ENCODE measurements around the gene IGF1R. TPM values are rescaled to one million over a fixed set of nuclear protein-coding genes. Genes with fewer than 3 reads are reported as not detected.

IGF1R gene
- total and polyA plus RNA-seq, 5 experiments from 2014 or later: 2.5 to 122 (median 6.3) TPM

GRCh38 chr15:98753726-98754656, 105.7 kb downstream of the IGF1R start:
- H3K4me1 Mint-ChIP-seq: peaks cover 13 to 45% (median 42%) of the 10 kb centered on the region in 4 donors

GRCh38 chr15:98754657-98755022, 106.3 kb downstream of the IGF1R start:
- H3K27ac Mint-ChIP-seq: peak overlapping the region in 1 of 10 donors; percentile 21
- H3K9me3 Mint-ChIP-seq: no peaks in the 10 kb centered on the region
- H3K36me3 Mint-ChIP-seq: peaks cover 0 to 1% (median 0%) of the 10 kb centered on the region in 3 donors
- H3K4me1 Mint-ChIP-seq: peaks cover 13 to 48% (median 45%) of the 10 kb centered on the region in 4 donors
- no peak for DNase-seq
- no peak for ATAC-seq
- POLR2A ChIA-PET: no interaction called here
- no peaks in the 10 kb centered on the region for H3K27me3 Mint-ChIP-seq
- no peak overlapping the region for H3K4me3 Mint-ChIP-seq

More at GRCh38 chr15:98753726-98754656, 105.7 kb downstream of the IGF1R start:
- H3K4me3 Mint-ChIP-seq: peak overlapping the region in 1 of 10 donors; percentile 48
- POLR2A ChIA-PET: no interaction called here
- H3K9me3 Mint-ChIP-seq: no peaks in the 10 kb centered on the region
- ATAC-seq (no peak), DNase-seq (no peak)
- H3K27ac Mint-ChIP-seq: peak overlapping the region in 1 of 10 donors; percentile 21
- H3K27me3 Mint-ChIP-seq: no peaks in the 10 kb centered on the region
- peaks cover 0 to 1% (median 0%) of the 10 kb centered on the region in 3 donors for H3K36me3 Mint-ChIP-seq

- ATAC-seq: no peak
- Mint-ChIP-seq H3K27me3 (no peaks in the 10 kb centered on the region), H3K4me3 (no peak overlapping the region), H3K9me3 (no peaks in the 10 kb centered on the region), H3K27ac (peak overlapping the region in 1 of 10 donors; percentile 5), H3K36me3 (peaks cover 0 to 1% (median 0%) of the 10 kb centered on the region in 3 donors), H3K4me1 (peaks cover 11 to 47% (median 41%) of the 10 kb centered on the region in 4 donors)
- DNase-seq: no peak
- POLR2A ChIA-PET: no interaction called here
These were observed 106.8 kb downstream of the IGF1R start for GRCh38 chr15:98755138-98755537.

GRCh38 chr15:98755781-98756180, 107.4 kb downstream of the IGF1R start:
- no peak for DNase-seq
- H3K4me1 Mint-ChIP-seq: peaks cover 14 to 50% (median 44%) of the 10 kb centered on the region in 4 donors
- H3K36me3 Mint-ChIP-seq: peaks cover 0 to 1% (median 0%) of the 10 kb centered on the region in 3 donors
- POLR2A ChIA-PET: no interaction called here
- no peak for ATAC-seq
- H3K9me3 Mint-ChIP-seq: no peaks in the 10 kb centered on the region
- H3K4me3 Mint-ChIP-seq: no peak overlapping the region
- no peaks in the 10 kb centered on the region for H3K27me3 Mint-ChIP-seq
- H3K27ac Mint-ChIP-seq: no peak overlapping the region

GRCh38 chr15:98758224-98758623, 109.9 kb downstream of the IGF1R start:
- peak overlapping the region in 1 of 10 donors; percentile 26 for H3K4me3 Mint-ChIP-seq
- POLR2A ChIA-PET: no interaction called here
- H3K36me3 Mint-ChIP-seq: no peaks in the 10 kb centered on the region
- H3K27ac Mint-ChIP-seq: peak overlapping the region in 1 of 10 donors; percentile 56
- no peak for ATAC-seq
- DNase-seq: no peak
- H3K27me3 Mint-ChIP-seq: no peaks in the 10 kb centered on the region
- no peaks in the 10 kb centered on the region for H3K9me3 Mint-ChIP-seq
- H3K4me1 Mint-ChIP-seq: peaks cover 24 to 59% (median 51%) of the 10 kb centered on the region in 4 donors

GRCh38 chr15:98759277-98759676, 110.9 kb downstream of the IGF1R start:
- DNase-seq (no peak), ATAC-seq (no peak)
- no peaks in the 10 kb centered on the region for H3K9me3 Mint-ChIP-seq
- POLR2A ChIA-PET: no interaction called here
- H3K27me3 Mint-ChIP-seq: no peaks in the 10 kb centered on the region
- H3K4me3 Mint-ChIP-seq: no peak overlapping the region
- no peaks in the 10 kb centered on the region for H3K36me3 Mint-ChIP-seq
- H3K27ac Mint-ChIP-seq: peak overlapping the region in 1 of 10 donors; percentile 56
- H3K4me1 Mint-ChIP-seq: peaks cover 24 to 57% (median 47%) of the 10 kb centered on the region in 4 donors

- H3K36me3 Mint-ChIP-seq: no peaks in the 10 kb centered on the region
- DNase-seq (no peak), ATAC-seq (no peak)
- peaks cover 23 to 55% (median 40%) of the 10 kb centered on the region in 4 donors for H3K4me1 Mint-ChIP-seq
- no peak overlapping the region for H3K27ac Mint-ChIP-seq
- H3K9me3 Mint-ChIP-seq: no peaks in the 10 kb centered on the region
- POLR2A ChIA-PET: interaction anchor here (0.7 kb wide), 1 partner anchor 10 kb away, joined by 3 read pairs; no protein-coding TSS in a partner anchor
- H3K27me3 Mint-ChIP-seq: no peaks in the 10 kb centered on the region
- no peak overlapping the region for H3K4me3 Mint-ChIP-seq
These were observed 111.9 kb downstream of the IGF1R start for GRCh38 chr15:98760112-98760826.

- Mint-ChIP-seq H3K27ac (peak overlapping the region in 1 of 10 donors; percentile 42), H3K36me3 (no peaks in the 10 kb centered on the region), H3K4me1 (peaks cover 26 to 56% (median 44%) of the 10 kb centered on the region in 4 donors), H3K9me3 (no peaks in the 10 kb centered on the region), H3K27me3 (no peaks in the 10 kb centered on the region), H3K4me3 (no peak overlapping the region)
- DNase-seq (no peak), ATAC-seq (no peak)
- POLR2A ChIA-PET: no interaction called here
These were observed 112.6 kb downstream of the IGF1R start for GRCh38 chr15:98760975-98761374.

GRCh38 chr15:98763179-98763578, 114.8 kb downstream of the IGF1R start:
- ATAC-seq: no peak
- Mint-ChIP-seq H3K9me3 (no peaks in the 10 kb centered on the region), H3K27me3 (no peaks in the 10 kb centered on the region), H3K4me1 (peaks cover 23 to 65% (median 53%) of the 10 kb centered on the region in 4 donors), H3K27ac (peak overlapping the region in 2 of 10 donors; percentile 13 to 31), H3K36me3 (no peaks in the 10 kb centered on the region), H3K4me3 (no peak overlapping the region)
- DNase-seq: no peak
- POLR2A ChIA-PET: no interaction called here

- ATAC-seq (no peak), DNase-seq (no peak)
- H3K36me3 Mint-ChIP-seq: no peaks in the 10 kb centered on the region
- no peak overlapping the region for H3K4me3 Mint-ChIP-seq
- H3K27ac Mint-ChIP-seq: no peak overlapping the region
- H3K9me3 Mint-ChIP-seq: no peaks in the 10 kb centered on the region
- H3K27me3 Mint-ChIP-seq: no peaks in the 10 kb centered on the region
- POLR2A ChIA-PET: interaction anchor here (0.6 kb wide), 1 partner anchor 11 kb away, joined by 3 read pairs; no protein-coding TSS in a partner anchor
- peaks cover 20 to 60% (median 48%) of the 10 kb centered on the region in 4 donors for H3K4me1 Mint-ChIP-seq
These were observed 116.0 kb downstream of the IGF1R start for GRCh38 chr15:98764291-98764690.

- no peak overlapping the region for H3K4me3 Mint-ChIP-seq
These were observed 117.3 kb downstream of the IGF1R start for GRCh38 chr15:98765610-98766009.

GRCh38 chr15:98767692-98768091, 119.4 kb downstream of the IGF1R start:
- Mint-ChIP-seq H3K4me1 (peaks cover 14 to 57% (median 51%) of the 10 kb centered on the region in 4 donors), H3K27ac (peak overlapping the region in 3 of 10 donors; percentile 24 to 78 (median 58)), H3K27me3 (no peaks in the 10 kb centered on the region), H3K36me3 (no peaks in the 10 kb centered on the region), H3K4me3 (no peak overlapping the region), H3K9me3 (no peaks in the 10 kb centered on the region)
- ATAC-seq (no peak), DNase-seq (no peak)
- POLR2A ChIA-PET: interaction anchor here (1.2 kb wide), 1 partner anchor 12 kb away, joined by 3 read pairs; no protein-coding TSS in a partner anchor

More at GRCh38 chr15:98765610-98766009, 117.3 kb downstream of the IGF1R start:
- peak overlapping the region in 2 of 10 donors; percentile 27 to 86 for H3K27ac Mint-ChIP-seq
- no peaks in the 10 kb centered on the region for H3K27me3 Mint-ChIP-seq
- H3K9me3 Mint-ChIP-seq: no peaks in the 10 kb centered on the region
- DNase-seq: no peak
- no peak for ATAC-seq
- no peaks in the 10 kb centered on the region for H3K36me3 Mint-ChIP-seq
- peaks cover 22 to 66% (median 53%) of the 10 kb centered on the region in 4 donors for H3K4me1 Mint-ChIP-seq
- POLR2A ChIA-PET: no interaction called here

- H3K36me3 Mint-ChIP-seq: no peaks in the 10 kb centered on the region
- H3K9me3 Mint-ChIP-seq: no peaks in the 10 kb centered on the region
- H3K27me3 Mint-ChIP-seq: no peaks in the 10 kb centered on the region
- H3K4me3 Mint-ChIP-seq: no peak overlapping the region
- POLR2A ChIA-PET: no interaction called here
- ATAC-seq (no peak), DNase-seq (no peak)
- no peak overlapping the region for H3K27ac Mint-ChIP-seq
- peaks cover 15 to 67% (median 48%) of the 10 kb centered on the region in 4 donors for H3K4me1 Mint-ChIP-seq
These were observed 121.5 kb downstream of the IGF1R start for GRCh38 chr15:98769867-98770266.
